Measurements from ENCODE around the gene GAD1.

Gene GAD1

GRCh38 chr2:170840717-170841210 is 24.1 kb downstream of the GAD1 start:
- in situ Hi-C loops (cut with MboI; ENCODE audit: low sequenced_read_pairs) = no loop called here

- in situ Hi-C loops (cut with MboI; ENCODE audit: low sequenced_read_pairs) = no loop called here
Measured at GRCh38 chr2:170842785-170843184, 26.1 kb downstream of the GAD1 start.

GRCh38 chr2:170843656-170844055 is 27.0 kb downstream of the GAD1 start:
- in situ Hi-C loops (cut with MboI; ENCODE audit: low sequenced_read_pairs) = no loop called here

- in situ Hi-C loops (cut with MboI; ENCODE audit: low sequenced_read_pairs) = no loop called here
Measured at GRCh38 chr2:170845343-170845742, 28.7 kb downstream of the GAD1 start.

GRCh38 chr2:170846314-170846713 is 29.6 kb downstream of the GAD1 start:
- in situ Hi-C loops (cut with MboI; ENCODE audit: low sequenced_read_pairs) = no loop called here

- in situ Hi-C loops (cut with MboI; ENCODE audit: low sequenced_read_pairs) = no loop called here
Measured at GRCh38 chr2:170847716-170848115, 31.0 kb downstream of the GAD1 start.

GRCh38 chr2:170848587-170848986 is 31.9 kb downstream of the GAD1 start:
- in situ Hi-C loops (cut with MboI; ENCODE audit: low sequenced_read_pairs) = no loop called here

GRCh38 chr2:170850251-170850650 is 33.6 kb downstream of the GAD1 start:
- in situ Hi-C loops (cut with MboI; ENCODE audit: low sequenced_read_pairs) = no loop called here

GRCh38 chr2:170851635-170852034 is 34.9 kb downstream of the GAD1 start:
- in situ Hi-C loops (cut with MboI; ENCODE audit: low sequenced_read_pairs) = no loop called here

GRCh38 chr2:170856066-170856465 is 39.4 kb downstream of the GAD1 start:
- in situ Hi-C loops (cut with MboI; ENCODE audit: low sequenced_read_pairs) = no loop called here

- in situ Hi-C loops (cut with MboI; ENCODE audit: low sequenced_read_pairs) = no loop called here
Measured at GRCh38 chr2:170862286-170862902, 45.7 kb downstream of the GAD1 start.

- in situ Hi-C loops (cut with MboI; ENCODE audit: low sequenced_read_pairs) = no loop called here
Measured at GRCh38 chr2:170863087-170863486, 46.4 kb downstream of the GAD1 start.

- in situ Hi-C loops (cut with MboI; ENCODE audit: low sequenced_read_pairs) = no loop called here
Measured at GRCh38 chr2:170869036-170869435, 52.3 kb downstream of the GAD1 start.

GRCh38 chr2:170869461-170869860 is 52.8 kb downstream of the GAD1 start:
- in situ Hi-C loops (cut with MboI; ENCODE audit: low sequenced_read_pairs) = no loop called here

GRCh38 chr2:170873035-170873692 is 56.5 kb downstream of the GAD1 start:
- in situ Hi-C loops (cut with MboI; ENCODE audit: low sequenced_read_pairs) = no loop called here

GRCh38 chr2:170878066-170878465 is 61.4 kb downstream of the GAD1 start:
- in situ Hi-C loops (cut with MboI; ENCODE audit: low sequenced_read_pairs) = no loop called here

- in situ Hi-C loops (cut with MboI; ENCODE audit: low sequenced_read_pairs) = no loop called here
Measured at GRCh38 chr2:170878505-170878904, 61.8 kb downstream of the GAD1 start.

- in situ Hi-C loops (cut with MboI; ENCODE audit: low sequenced_read_pairs) = no loop called here
Measured at GRCh38 chr2:170881840-170882239, 65.2 kb downstream of the GAD1 start.

- in situ Hi-C loops (cut with MboI; ENCODE audit: low sequenced_read_pairs) = no loop called here
Measured at GRCh38 chr2:170882758-170883157, 66.1 kb downstream of the GAD1 start.

GRCh38 chr2:170883683-170884082 is 67.0 kb downstream of the GAD1 start:
- in situ Hi-C loops (cut with MboI; ENCODE audit: low sequenced_read_pairs) = no loop called here

GRCh38 chr2:170885130-170885791 is 68.6 kb downstream of the GAD1 start:
- in situ Hi-C loops (cut with MboI; ENCODE audit: low sequenced_read_pairs) = no loop called here

- in situ Hi-C loops (cut with MboI; ENCODE audit: low sequenced_read_pairs) = no loop called here
Measured at GRCh38 chr2:170886386-170886785, 69.7 kb downstream of the GAD1 start.
